GM12891 (cell line): ENCODE results near the gene RFFL.

Experiments
- POLR2A ChIP-seq: IDR thresholded peaks from 2 replicates; pipeline ENCODE4 v1.6.1; 2011; ENCODE audit warnings: low read depth, low read length, control low read depth
- POLR2AphosphoS5 ChIP-seq: IDR thresholded peaks from 2 replicates; pipeline ENCODE4 v1.6.1; 2011; ENCODE audit warnings: low read depth, low read length, control low read depth
- SPI1 ChIP-seq: IDR thresholded peaks from 2 replicates; pipeline ENCODE4 v1.6.1; 2011; ENCODE audit warnings: low read depth, low read length, control low read depth

- TF ChIP-seq POLR2A, result no peak
- no peak for TF ChIP-seq POLR2AphosphoS5
- TF ChIP-seq SPI1, result no peak
Measured at GRCh38 chr17:34987232-34987631, 76.3 kb downstream of the RFFL start.
